Measurements from ENCODE around the gene PPOX.

The PPOX gene

GRCh38 chr1:161176468-161177111 is 10.4 kb downstream of the PPOX start:
- DNase-seq (ENCODE audit: low spot score) = no peak

GRCh38 chr1:161177112-161177935 is 11.1 kb downstream of the PPOX start, which contains the start of gene B4GALT3:
Gene B4GALT3, minus strand, starts transcription at chr1:161177507. Its CDS starts 1,447 bp downstream, at chr1:161176060.
- DNase-seq (ENCODE audit: low spot score) = peak; percentile 90

GRCh38 chr1:161177936-161178244 is 11.7 kb downstream of the PPOX start:
- DNase-seq (ENCODE audit: low spot score) = no peak

GRCh38 chr1:161179698-161180097 is 13.5 kb downstream of the PPOX start:
- DNase-seq (ENCODE audit: low spot score) = no peak

GRCh38 chr1:161180639-161181038 is 14.4 kb downstream of the PPOX start:
- DNase-seq (ENCODE audit: low spot score) = no peak

- DNase-seq (ENCODE audit: low spot score) = no peak
These were observed 16.0 kb downstream of the PPOX start for GRCh38 chr1:161182214-161182613.

GRCh38 chr1:161185282-161185682 is 19.1 kb downstream of the PPOX start:
- DNase-seq (ENCODE audit: low spot score) = peak; percentile 88

GRCh38 chr1:161185732-161186311 is 19.6 kb downstream of the PPOX start:
- peak; percentile 61 for DNase-seq (ENCODE audit: low spot score)

- DNase-seq (ENCODE audit: low spot score) = no peak
These were observed 21.1 kb downstream of the PPOX start for GRCh38 chr1:161187311-161187710.

- DNase-seq (ENCODE audit: low spot score) = no peak
These were observed 22.2 kb downstream of the PPOX start for GRCh38 chr1:161188381-161188780.

- no peak for DNase-seq (ENCODE audit: low spot score)
These were observed 22.8 kb downstream of the PPOX start for GRCh38 chr1:161189036-161189435.

- no peak for DNase-seq (ENCODE audit: low spot score)
These were observed 24.8 kb downstream of the PPOX start for GRCh38 chr1:161190962-161191521.

GRCh38 chr1:161191971-161192370 is 25.7 kb downstream of the PPOX start:
- no peak for DNase-seq (ENCODE audit: low spot score)

GRCh38 chr1:161192476-161193465 is 26.5 kb downstream of the PPOX start:
- DNase-seq (ENCODE audit: low spot score) = peak; percentile 90

GRCh38 chr1:161193561-161194235 is 27.5 kb downstream of the PPOX start:
- DNase-seq (ENCODE audit: low spot score) = peak; percentile 93

- peak; percentile 73 for DNase-seq (ENCODE audit: low spot score)
These were observed 28.9 kb downstream of the PPOX start for GRCh38 chr1:161195171-161195570.

GRCh38 chr1:161196111-161196510 is 29.9 kb downstream of the PPOX start:
- no peak for DNase-seq (ENCODE audit: low spot score)

- peak; percentile 65 for DNase-seq (ENCODE audit: low spot score)
These were observed 30.6 kb downstream of the PPOX start for GRCh38 chr1:161196521-161197451.

GRCh38 chr1:161197560-161198193 is 31.5 kb downstream of the PPOX start:
- DNase-seq (ENCODE audit: low spot score) = no peak

Data from Ammon's horn (tissue), 1 donor.